GM12891 (cell line): ENCODE data around the gene BATF.

Experiments used
- POLR2A ChIP-seq: IDR thresholded peaks from 2 replicates; pipeline ENCODE4 v1.6.1; 2011; ENCODE audit warnings: low read depth, low read length, control low read depth
- POLR2AphosphoS5 ChIP-seq: IDR thresholded peaks from 2 replicates; pipeline ENCODE4 v1.6.1; 2011; ENCODE audit warnings: low read depth, low read length, control low read depth
- POU2F2 ChIP-seq: IDR thresholded peaks from 2 replicates; pipeline ENCODE4 v1.6.1; 2011; ENCODE audit warnings: low read depth, mild to moderate bottlenecking, control low read depth, low read length, moderate library complexity
- SPI1 ChIP-seq: IDR thresholded peaks from 2 replicates; pipeline ENCODE4 v1.6.1; 2011; ENCODE audit warnings: low read depth, low read length, control low read depth
- TAF1 ChIP-seq: IDR thresholded peaks from 2 replicates; pipeline ENCODE4 v1.6.1; 2011; ENCODE audit warnings: low read depth, low read length, control low read depth

DNA sequence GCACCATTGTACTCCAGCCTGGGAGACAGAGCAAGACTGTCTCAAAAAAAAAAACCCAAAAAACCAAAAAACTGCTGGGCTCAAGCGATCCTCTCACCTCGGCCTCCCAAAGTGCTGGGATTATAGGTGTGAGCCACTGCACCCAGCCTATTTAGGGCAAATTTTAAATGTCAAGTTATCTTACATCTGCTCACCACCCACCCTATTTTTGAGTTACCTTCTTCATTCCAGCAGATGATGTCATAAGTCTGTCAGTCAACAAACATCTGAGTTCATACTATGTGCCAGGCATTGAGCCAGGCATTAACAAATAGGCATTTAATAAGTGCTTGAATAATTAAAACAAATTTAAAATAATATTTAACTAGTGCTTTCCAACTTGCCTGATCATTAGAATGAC is 21.5 kb downstream of the BATF start:
- TF ChIP-seq TAF1 = no peak
- TF ChIP-seq POLR2A = no peak
- no peak for TF ChIP-seq POLR2AphosphoS5
- TF ChIP-seq POU2F2 = no peak
- no peak for TF ChIP-seq SPI1
